ENCODE results near the gene OSBP. TPM values are rescaled to one million over a fixed set of nuclear protein-coding genes. Genes with fewer than 3 reads are reported as not detected.

OSBP gene
- total and polyA plus RNA-seq, 8 donors = 39.4 to 45.7 (median 42.8) TPM

GRCh38 chr11:59556917-59557348 lies 58.6 kb downstream of the OSBP start:
- peak overlapping the region; percentile 57 to 60 for H3K27ac ChIP-seq
- peak overlapping the region in 1 of 2 donors; percentile 37 for H3K4me3 ChIP-seq
- no peaks in the 10 kb centered on the region for H3K9me3 ChIP-seq
- DNase-seq (no peak), ATAC-seq (no peak)
- H3K4me1 ChIP-seq = peaks cover 0 to 44% of the 10 kb centered on the region in 2 donors
- no peaks in the 10 kb centered on the region for H3K36me3 ChIP-seq
- H3K27me3 ChIP-seq = peaks cover 0 to 25% of the 10 kb centered on the region in 2 donors
- TF ChIP-seq CTCF (IDR thresholded peaks at IDR 0.05) = no peak
- intact Hi-C loops (cut with DNase I) = no loop called here

- H3K27ac ChIP-seq = peak overlapping the region; percentile 57 to 60
- DNase-seq (peak in 2 of 4 donors; percentile 65 to 76), ATAC-seq (peak; percentile 23)
- peak overlapping the region; percentile 8 to 37 for H3K4me3 ChIP-seq
- no peaks in the 10 kb centered on the region for H3K36me3 ChIP-seq
- TF ChIP-seq CTCF (IDR thresholded peaks at IDR 0.05) = no peak
- peaks cover 0 to 25% of the 10 kb centered on the region in 2 donors for H3K27me3 ChIP-seq
- no peaks in the 10 kb centered on the region for H3K9me3 ChIP-seq
- intact Hi-C loops (cut with DNase I) = no loop called here
- H3K4me1 ChIP-seq = peaks cover 0 to 44% of the 10 kb centered on the region in 2 donors
Observed at GRCh38 chr11:59556115-59556916, 59.3 kb downstream of the OSBP start.

- no peaks in the 10 kb centered on the region for H3K36me3 ChIP-seq
- no peaks in the 10 kb centered on the region for H3K9me3 ChIP-seq
- H3K4me1 ChIP-seq = peaks cover 0 to 46% of the 10 kb centered on the region in 2 donors
- intact Hi-C loops (cut with DNase I) = no loop called here
- DNase-seq = no peak
- no peak for TF ChIP-seq CTCF (IDR thresholded peaks at IDR 0.05)
- H3K4me3 ChIP-seq = peak overlapping the region; percentile 8 to 37
- peaks cover 0 to 25% of the 10 kb centered on the region in 2 donors for H3K27me3 ChIP-seq
- ATAC-seq = no peak
- H3K27ac ChIP-seq = peak overlapping the region; percentile 27 to 60
Observed at GRCh38 chr11:59555601-59556114, 59.9 kb downstream of the OSBP start.

GRCh38 chr11:59553323-59553722 lies 62.3 kb downstream of the OSBP start:
- Histone ChIP-seq H3K27me3 (peaks cover 0 to 25% of the 10 kb centered on the region in 2 donors), H3K27ac (no peak overlapping the region), H3K9me3 (no peaks in the 10 kb centered on the region), H3K4me1 (peaks cover 0 to 54% of the 10 kb centered on the region in 2 donors), H3K36me3 (no peaks in the 10 kb centered on the region), H3K4me3 (no peak overlapping the region)
- no peak for ATAC-seq
- TF ChIP-seq CTCF (IDR thresholded peaks at IDR 0.05) = no peak
- DNase-seq = no peak
- intact Hi-C loops (cut with DNase I) = no loop called here

GRCh38 chr11:59552844-59553243 lies 62.7 kb downstream of the OSBP start:
- no peak for TF ChIP-seq CTCF (IDR thresholded peaks at IDR 0.05)
- Histone ChIP-seq H3K4me3 (no peak overlapping the region), H3K27ac (no peak overlapping the region), H3K9me3 (no peaks in the 10 kb centered on the region), H3K36me3 (no peaks in the 10 kb centered on the region), H3K4me1 (peaks cover 0 to 53% of the 10 kb centered on the region in 2 donors), H3K27me3 (peaks cover 0 to 25% of the 10 kb centered on the region in 2 donors)
- ATAC-seq = no peak
- no peak for DNase-seq
- intact Hi-C loops (cut with DNase I) = no loop called here
